NCI-H1417 treated with DMSO at 0.1 percent for 48 hours (cell line): Measurements from ENCODE around the gene NRK.
"Not testable (repeated sequence)": the region's sequence is repeated elsewhere in the genome, so short reads cannot be mapped to it uniquely, and the experiment has no call there.

ENCODE experiments used
- DNase-seq: peaks from one replicate; lab custom pipeline; 2025; lab: John Stamatoyannopoulos, UW

Gene NRK

GRCh38 chrX:105894721-105895120 is 72.4 kb downstream of the NRK start:
- no peak for DNase-seq

- no peak for DNase-seq
These were observed 87.2 kb downstream of the NRK start for GRCh38 chrX:105909576-105909975.

GRCh38 chrX:105910563-105911105 is 88.3 kb downstream of the NRK start:
- DNase-seq = no peak

GRCh38 chrX:105945266-105945665 is 122.9 kb downstream of the NRK start:
- no peak for DNase-seq

GRCh38 chrX:105969487-105969886 is 147.1 kb downstream of the NRK start:
- DNase-seq = no peak

GRCh38 chrX:105972690-105973386 is 150.5 kb downstream of the NRK start:
- no peak for DNase-seq

GRCh38 chrX:105973387-105973739 is 151.0 kb downstream of the NRK start:
- DNase-seq = no peak

- DNase-seq = no peak
These were observed 153.0 kb downstream of the NRK start for GRCh38 chrX:105975382-105975781.

- DNase-seq = no peak
These were observed 159.6 kb downstream of the NRK start for GRCh38 chrX:105981772-105982485.

- not testable (repeated sequence) for DNase-seq
These were observed 166.1 kb downstream of the NRK start for GRCh38 chrX:105988487-105988886.

GRCh38 chrX:105999294-105999693 is 177.0 kb downstream of the NRK start:
- DNase-seq = no peak

- no peak for DNase-seq
These were observed 177.9 kb downstream of the NRK start for GRCh38 chrX:106000203-106000602.

- not testable (repeated sequence) for DNase-seq
These were observed 178.3 kb downstream of the NRK start for GRCh38 chrX:106000609-106001008.

- DNase-seq = no peak
These were observed 183.3 kb downstream of the NRK start for GRCh38 chrX:106005684-106006083.

GRCh38 chrX:106007815-106008214 is 185.5 kb downstream of the NRK start:
- no peak for DNase-seq
